HL-60 (cell line): ENCODE results near the gene ABCA1.

Experiments used
- GABPA ChIP-seq: IDR thresholded peaks from 2 replicates; pipeline ENCODE4 v1.6.1; 2012; ENCODE audit warnings: low read depth
- POLR2AphosphoS5 ChIP-seq: IDR thresholded peaks from 2 replicates; pipeline ENCODE4 v1.6.1; 2012; ENCODE audit warnings: low read depth
- TF ChIP-seq, protein P1 (sequence below): IDR thresholded peaks from one replicate; pipeline ENCODE4 v1.5.1; 2011; ENCODE audit warnings: low read length, control low read depth, inconsistent platforms; ENCODE audit not compliant: insufficient read depth
- TF ChIP-seq, protein P2 (sequence below): IDR thresholded peaks from 2 replicates; pipeline ENCODE4 v1.6.1; 2012; ENCODE audit warnings: low read depth; ENCODE audit not compliant: insufficient replicate concordance

DNA sequence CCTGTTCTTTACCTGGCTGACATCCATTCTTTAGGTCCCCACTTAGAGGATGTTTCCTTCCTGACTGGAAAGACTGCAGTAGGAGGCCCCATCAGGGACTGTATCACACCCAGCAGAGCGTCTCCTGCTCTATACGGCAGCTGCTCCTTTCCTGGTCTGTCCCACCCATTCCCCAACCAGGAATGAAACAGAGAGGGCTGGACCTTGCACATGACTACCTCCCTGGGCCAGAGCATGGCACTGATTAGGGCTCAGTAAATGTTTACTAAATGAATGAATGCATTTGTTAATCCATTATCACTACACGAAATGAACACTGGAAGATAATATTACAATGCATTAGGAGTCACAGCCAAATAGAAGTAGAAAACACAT, 76.4 kb downstream of the ABCA1 start:
- TF ChIP-seq POLR2AphosphoS5, result no peak
- TF ChIP-seq, protein P1, sequence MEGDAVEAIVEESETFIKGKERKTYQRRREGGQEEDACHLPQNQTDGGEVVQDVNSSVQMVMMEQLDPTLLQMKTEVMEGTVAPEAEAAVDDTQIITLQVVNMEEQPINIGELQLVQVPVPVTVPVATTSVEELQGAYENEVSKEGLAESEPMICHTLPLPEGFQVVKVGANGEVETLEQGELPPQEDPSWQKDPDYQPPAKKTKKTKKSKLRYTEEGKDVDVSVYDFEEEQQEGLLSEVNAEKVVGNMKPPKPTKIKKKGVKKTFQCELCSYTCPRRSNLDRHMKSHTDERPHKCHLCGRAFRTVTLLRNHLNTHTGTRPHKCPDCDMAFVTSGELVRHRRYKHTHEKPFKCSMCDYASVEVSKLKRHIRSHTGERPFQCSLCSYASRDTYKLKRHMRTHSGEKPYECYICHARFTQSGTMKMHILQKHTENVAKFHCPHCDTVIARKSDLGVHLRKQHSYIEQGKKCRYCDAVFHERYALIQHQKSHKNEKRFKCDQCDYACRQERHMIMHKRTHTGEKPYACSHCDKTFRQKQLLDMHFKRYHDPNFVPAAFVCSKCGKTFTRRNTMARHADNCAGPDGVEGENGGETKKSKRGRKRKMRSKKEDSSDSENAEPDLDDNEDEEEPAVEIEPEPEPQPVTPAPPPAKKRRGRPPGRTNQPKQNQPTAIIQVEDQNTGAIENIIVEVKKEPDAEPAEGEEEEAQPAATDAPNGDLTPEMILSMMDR, result no peak
- TF ChIP-seq, protein P2, sequence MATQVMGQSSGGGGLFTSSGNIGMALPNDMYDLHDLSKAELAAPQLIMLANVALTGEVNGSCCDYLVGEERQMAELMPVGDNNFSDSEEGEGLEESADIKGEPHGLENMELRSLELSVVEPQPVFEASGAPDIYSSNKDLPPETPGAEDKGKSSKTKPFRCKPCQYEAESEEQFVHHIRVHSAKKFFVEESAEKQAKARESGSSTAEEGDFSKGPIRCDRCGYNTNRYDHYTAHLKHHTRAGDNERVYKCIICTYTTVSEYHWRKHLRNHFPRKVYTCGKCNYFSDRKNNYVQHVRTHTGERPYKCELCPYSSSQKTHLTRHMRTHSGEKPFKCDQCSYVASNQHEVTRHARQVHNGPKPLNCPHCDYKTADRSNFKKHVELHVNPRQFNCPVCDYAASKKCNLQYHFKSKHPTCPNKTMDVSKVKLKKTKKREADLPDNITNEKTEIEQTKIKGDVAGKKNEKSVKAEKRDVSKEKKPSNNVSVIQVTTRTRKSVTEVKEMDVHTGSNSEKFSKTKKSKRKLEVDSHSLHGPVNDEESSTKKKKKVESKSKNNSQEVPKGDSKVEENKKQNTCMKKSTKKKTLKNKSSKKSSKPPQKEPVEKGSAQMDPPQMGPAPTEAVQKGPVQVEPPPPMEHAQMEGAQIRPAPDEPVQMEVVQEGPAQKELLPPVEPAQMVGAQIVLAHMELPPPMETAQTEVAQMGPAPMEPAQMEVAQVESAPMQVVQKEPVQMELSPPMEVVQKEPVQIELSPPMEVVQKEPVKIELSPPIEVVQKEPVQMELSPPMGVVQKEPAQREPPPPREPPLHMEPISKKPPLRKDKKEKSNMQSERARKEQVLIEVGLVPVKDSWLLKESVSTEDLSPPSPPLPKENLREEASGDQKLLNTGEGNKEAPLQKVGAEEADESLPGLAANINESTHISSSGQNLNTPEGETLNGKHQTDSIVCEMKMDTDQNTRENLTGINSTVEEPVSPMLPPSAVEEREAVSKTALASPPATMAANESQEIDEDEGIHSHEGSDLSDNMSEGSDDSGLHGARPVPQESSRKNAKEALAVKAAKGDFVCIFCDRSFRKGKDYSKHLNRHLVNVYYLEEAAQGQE, result no peak
- no peak for TF ChIP-seq GABPA
